Measurements from ENCODE around the gene SYNRG.

Gene SYNRG

GRCh38 chr17:37605081-37605480, 4.1 kb downstream of the SYNRG start:
- no peak for TF ChIP-seq PAX5 (IDR thresholded peaks at IDR 0.05; ENCODE audit: insufficient read depth, low read length, severe bottlenecking)
- no peak for DNase-seq (ENCODE audit: insufficient read length, low spot score)
- no peak for FAIRE-seq

GRCh38 chr17:37604556-37604955, 4.7 kb downstream of the SYNRG start:
- TF ChIP-seq POLR2AphosphoS5 (IDR thresholded peaks at IDR 0.05; ENCODE audit: low read depth, low read length) (no peak), SPI1 (IDR thresholded peaks at IDR 0.05; ENCODE audit: low read depth, low read length) (no peak), POLR2A (IDR thresholded peaks at IDR 0.05; ENCODE audit: low read depth, low read length) (no peak), TAF1 (IDR thresholded peaks at IDR 0.05; ENCODE audit: low read depth, low read length) (no peak)
- DNase-seq (ENCODE audit: insufficient read length, low spot score) = no peak
- FAIRE-seq = no peak

DNA sequence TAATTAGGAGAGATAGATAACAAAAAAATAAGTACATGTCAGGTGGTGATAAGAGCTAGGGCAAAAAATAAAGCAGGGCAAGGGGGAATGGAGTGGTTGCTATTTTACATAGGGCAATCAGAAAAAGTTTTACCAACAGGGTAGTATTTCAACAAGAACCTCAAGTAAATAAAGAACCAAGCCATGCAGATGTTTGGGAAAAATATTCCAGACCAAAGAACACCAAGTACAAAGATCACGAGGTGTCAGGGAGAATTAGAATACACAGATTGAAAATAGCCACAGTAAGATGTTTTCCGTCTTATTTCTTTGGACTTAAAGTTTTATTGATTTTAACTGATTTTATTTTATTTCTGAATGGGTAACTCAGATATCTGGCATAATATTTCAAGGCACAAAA, 11.1 kb downstream of the SYNRG start:
- TF ChIP-seq PAX5 (IDR thresholded peaks at IDR 0.05; ENCODE audit: insufficient read depth, low read length, severe bottlenecking) (no peak), TAF1 (IDR thresholded peaks at IDR 0.05; ENCODE audit: low read depth, low read length) (no peak), POU2F2 (IDR thresholded peaks at IDR 0.05; ENCODE audit: low read depth, low read length) (no peak), POLR2AphosphoS5 (IDR thresholded peaks at IDR 0.05; ENCODE audit: low read depth, low read length) (no peak), SPI1 (IDR thresholded peaks at IDR 0.05; ENCODE audit: low read depth, low read length) (no peak), POLR2A (IDR thresholded peaks at IDR 0.05; ENCODE audit: low read depth, low read length) (no peak)
- FAIRE-seq (no peak), DNase-seq (ENCODE audit: insufficient read length, low spot score) (no peak)

DNA sequence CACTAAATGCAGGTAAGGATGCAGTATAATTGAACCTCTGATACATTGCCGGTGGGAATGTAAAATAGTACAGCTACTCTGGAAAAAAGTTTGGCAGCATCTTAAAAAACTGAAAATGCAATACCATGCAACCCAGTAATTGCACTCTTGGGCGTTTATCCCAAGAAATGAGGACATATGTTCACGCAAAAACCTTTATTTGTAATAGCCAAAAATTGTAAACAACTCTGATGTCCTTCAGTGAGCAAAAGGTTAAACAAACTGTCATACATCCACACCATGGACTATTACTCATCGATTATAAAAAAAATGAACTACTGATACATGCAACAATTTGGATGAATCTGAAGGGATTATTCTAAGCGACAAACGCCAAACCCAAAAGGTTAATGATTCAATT, 16.9 kb downstream of the SYNRG start:
- no peak for TF ChIP-seq POLR2A (IDR thresholded peaks at IDR 0.05; ENCODE audit: low read depth, low read length)
- no peak for TF ChIP-seq TAF1 (IDR thresholded peaks at IDR 0.05; ENCODE audit: low read depth, low read length)
- TF ChIP-seq POU2F2 (IDR thresholded peaks at IDR 0.05; ENCODE audit: low read depth, low read length) = no peak
- no peak for TF ChIP-seq SPI1 (IDR thresholded peaks at IDR 0.05; ENCODE audit: low read depth, low read length)
- no peak for TF ChIP-seq PAX5 (IDR thresholded peaks at IDR 0.05; ENCODE audit: insufficient read depth, low read length, severe bottlenecking)
- no peak for TF ChIP-seq POLR2AphosphoS5 (IDR thresholded peaks at IDR 0.05; ENCODE audit: low read depth, low read length)
- FAIRE-seq (no peak), DNase-seq (ENCODE audit: insufficient read length, low spot score) (no peak)

DNA sequence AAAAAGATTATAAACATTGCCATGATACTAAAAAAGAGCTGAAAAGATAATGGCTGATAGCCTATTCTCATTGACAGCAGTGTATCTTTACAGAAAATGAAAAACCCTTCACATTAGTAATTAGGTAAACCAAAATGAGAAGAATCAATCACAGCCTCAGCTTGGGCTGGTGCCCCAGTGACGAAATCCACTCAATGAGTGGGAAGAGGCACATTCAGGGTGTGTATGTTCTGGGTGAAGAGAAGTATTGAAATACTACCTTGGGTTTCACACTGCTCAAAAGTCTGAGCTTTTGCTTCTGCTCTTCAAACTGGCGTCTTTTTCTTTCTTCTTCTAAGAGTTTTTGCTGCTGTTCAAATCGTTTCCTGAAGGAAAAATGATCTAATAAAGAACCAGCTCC, 24.2 kb downstream of the SYNRG start:
- TF ChIP-seq POLR2AphosphoS5 (IDR thresholded peaks at IDR 0.05; ENCODE audit: low read depth, low read length) (no peak), SPI1 (IDR thresholded peaks at IDR 0.05; ENCODE audit: low read depth, low read length) (no peak), TAF1 (IDR thresholded peaks at IDR 0.05; ENCODE audit: low read depth, low read length) (no peak)
- DNase-seq (ENCODE audit: insufficient read length, low spot score) (no peak), FAIRE-seq (no peak)

GRCh38 chr17:37576281-37576680, 32.9 kb downstream of the SYNRG start:
- TF ChIP-seq TAF1 (IDR thresholded peaks at IDR 0.05; ENCODE audit: low read depth, low read length) (no peak), POLR2AphosphoS5 (IDR thresholded peaks at IDR 0.05; ENCODE audit: low read depth, low read length) (no peak), PAX5 (IDR thresholded peaks at IDR 0.05; ENCODE audit: insufficient read depth, low read length, severe bottlenecking) (no peak), SPI1 (IDR thresholded peaks at IDR 0.05; ENCODE audit: low read depth, low read length) (no peak), POU2F2 (IDR thresholded peaks at IDR 0.05; ENCODE audit: low read depth, low read length) (no peak), POLR2A (IDR thresholded peaks at IDR 0.05; ENCODE audit: low read depth, low read length) (no peak)
- FAIRE-seq (no peak), DNase-seq (ENCODE audit: insufficient read length, low spot score) (no peak)

DNA sequence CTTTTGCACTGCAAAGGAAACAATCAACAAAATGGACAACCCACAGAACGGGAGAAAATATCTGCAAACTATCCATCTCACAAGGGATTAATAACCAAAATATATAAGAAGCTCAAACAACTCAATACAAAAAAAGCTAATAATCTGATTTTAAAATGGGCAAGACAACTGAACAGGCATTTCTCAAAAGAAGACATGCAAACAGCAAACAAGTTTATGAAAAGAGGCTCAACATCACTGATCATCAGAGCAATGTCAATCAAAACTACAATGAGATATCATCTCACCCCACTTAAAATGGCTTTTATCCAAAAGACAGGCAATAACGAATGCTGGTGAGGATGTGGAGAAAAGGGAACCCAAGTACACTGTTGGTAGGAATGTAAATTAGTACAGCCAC, 34.8 kb downstream of the SYNRG start:
- TF ChIP-seq PAX5 (IDR thresholded peaks at IDR 0.05; ENCODE audit: insufficient read depth, low read length, severe bottlenecking) (no peak), POLR2A (IDR thresholded peaks at IDR 0.05; ENCODE audit: low read depth, low read length) (no peak), POU2F2 (IDR thresholded peaks at IDR 0.05; ENCODE audit: low read depth, low read length) (no peak), POLR2AphosphoS5 (IDR thresholded peaks at IDR 0.05; ENCODE audit: low read depth, low read length) (no peak), TAF1 (IDR thresholded peaks at IDR 0.05; ENCODE audit: low read depth, low read length) (no peak), SPI1 (IDR thresholded peaks at IDR 0.05; ENCODE audit: low read depth, low read length) (no peak)
- no peak for FAIRE-seq
- no peak for DNase-seq (ENCODE audit: insufficient read length, low spot score)

- DNase-seq (ENCODE audit: insufficient read length, low spot score) = no peak
- FAIRE-seq = no peak
- TF ChIP-seq POLR2A (IDR thresholded peaks at IDR 0.05; ENCODE audit: low read depth, low read length) = no peak
- no peak for TF ChIP-seq POLR2AphosphoS5 (IDR thresholded peaks at IDR 0.05; ENCODE audit: low read depth, low read length)
- no peak for TF ChIP-seq SPI1 (IDR thresholded peaks at IDR 0.05; ENCODE audit: low read depth, low read length)
- no peak for TF ChIP-seq POU2F2 (IDR thresholded peaks at IDR 0.05; ENCODE audit: low read depth, low read length)
- TF ChIP-seq PAX5 (IDR thresholded peaks at IDR 0.05; ENCODE audit: insufficient read depth, low read length, severe bottlenecking) = no peak
- TF ChIP-seq TAF1 (IDR thresholded peaks at IDR 0.05; ENCODE audit: low read depth, low read length) = no peak
These were observed 37.5 kb downstream of the SYNRG start for GRCh38 chr17:37571674-37572073.

GRCh38 chr17:37570527-37571093, 38.6 kb downstream of the SYNRG start:
- TF ChIP-seq POU2F2 (IDR thresholded peaks at IDR 0.05; ENCODE audit: low read depth, low read length) (no peak), PAX5 (IDR thresholded peaks at IDR 0.05; ENCODE audit: insufficient read depth, low read length, severe bottlenecking) (no peak), POLR2A (IDR thresholded peaks at IDR 0.05; ENCODE audit: low read depth, low read length) (no peak), SPI1 (IDR thresholded peaks at IDR 0.05; ENCODE audit: low read depth, low read length) (no peak), TAF1 (IDR thresholded peaks at IDR 0.05; ENCODE audit: low read depth, low read length) (no peak), POLR2AphosphoS5 (IDR thresholded peaks at IDR 0.05; ENCODE audit: low read depth, low read length) (no peak)
- FAIRE-seq (no peak), DNase-seq (ENCODE audit: insufficient read length, low spot score) (peak; percentile 7)

- FAIRE-seq (no peak), DNase-seq (ENCODE audit: insufficient read length, low spot score) (no peak)
- no peak for TF ChIP-seq POLR2A (IDR thresholded peaks at IDR 0.05; ENCODE audit: low read depth, low read length)
- no peak for TF ChIP-seq POU2F2 (IDR thresholded peaks at IDR 0.05; ENCODE audit: low read depth, low read length)
- no peak for TF ChIP-seq SPI1 (IDR thresholded peaks at IDR 0.05; ENCODE audit: low read depth, low read length)
- no peak for TF ChIP-seq TAF1 (IDR thresholded peaks at IDR 0.05; ENCODE audit: low read depth, low read length)
- TF ChIP-seq PAX5 (IDR thresholded peaks at IDR 0.05; ENCODE audit: insufficient read depth, low read length, severe bottlenecking) = no peak
- TF ChIP-seq POLR2AphosphoS5 (IDR thresholded peaks at IDR 0.05; ENCODE audit: low read depth, low read length) = no peak
These were observed 40.7 kb downstream of the SYNRG start for GRCh38 chr17:37568350-37569053.

All from GM12891 (cell line).